Ovary (tissue), 3 donors: ENCODE results near the gene PLCL1.

Experiments used
- EP300 ChIP-seq: sonication (generic); formaldehyde crosslinking; IDR thresholded peaks from one replicate; pipeline ENCODE4 v1.6.1; 2017; ENCODE audit warnings: antibody characterized with exemption
- TF ChIP-seq, protein P1 (sequence below), 3 donors: fragments of 450-650 bp in 2 of 3; fragments of 200-600 bp in 1 of 3; IDR thresholded peaks; one replicate each; pipeline versions ENCODE4 v1.5.1 to v1.8.0; 2016 to 2022; ENCODE audit warnings: antibody characterized with exemption in 3 of 3, mild to moderate bottlenecking in 1 of 3
- donor health status: DM: no; HTN: no; CAD: no.

DNA sequence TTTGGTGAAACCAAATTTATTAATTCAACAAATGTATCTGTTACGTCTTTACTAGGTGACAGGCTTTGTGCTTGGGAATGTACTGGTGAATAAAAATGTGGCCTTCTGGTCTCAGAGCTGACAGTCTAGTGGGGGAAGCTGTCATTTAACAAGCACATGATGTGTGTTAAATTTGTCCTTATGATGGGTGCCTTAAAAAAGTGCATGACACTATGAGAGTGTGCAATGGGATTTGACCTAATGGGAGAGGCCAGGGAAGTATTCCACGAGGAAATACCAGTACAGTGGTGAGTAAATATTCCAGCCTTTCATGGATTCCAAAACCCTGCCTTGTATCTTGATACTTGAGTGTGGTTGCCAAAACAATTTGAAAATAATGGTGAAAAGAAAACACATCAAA is 308.9 kb downstream of the PLCL1 start:
- TF ChIP-seq, protein P1, sequence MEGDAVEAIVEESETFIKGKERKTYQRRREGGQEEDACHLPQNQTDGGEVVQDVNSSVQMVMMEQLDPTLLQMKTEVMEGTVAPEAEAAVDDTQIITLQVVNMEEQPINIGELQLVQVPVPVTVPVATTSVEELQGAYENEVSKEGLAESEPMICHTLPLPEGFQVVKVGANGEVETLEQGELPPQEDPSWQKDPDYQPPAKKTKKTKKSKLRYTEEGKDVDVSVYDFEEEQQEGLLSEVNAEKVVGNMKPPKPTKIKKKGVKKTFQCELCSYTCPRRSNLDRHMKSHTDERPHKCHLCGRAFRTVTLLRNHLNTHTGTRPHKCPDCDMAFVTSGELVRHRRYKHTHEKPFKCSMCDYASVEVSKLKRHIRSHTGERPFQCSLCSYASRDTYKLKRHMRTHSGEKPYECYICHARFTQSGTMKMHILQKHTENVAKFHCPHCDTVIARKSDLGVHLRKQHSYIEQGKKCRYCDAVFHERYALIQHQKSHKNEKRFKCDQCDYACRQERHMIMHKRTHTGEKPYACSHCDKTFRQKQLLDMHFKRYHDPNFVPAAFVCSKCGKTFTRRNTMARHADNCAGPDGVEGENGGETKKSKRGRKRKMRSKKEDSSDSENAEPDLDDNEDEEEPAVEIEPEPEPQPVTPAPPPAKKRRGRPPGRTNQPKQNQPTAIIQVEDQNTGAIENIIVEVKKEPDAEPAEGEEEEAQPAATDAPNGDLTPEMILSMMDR (IDR thresholded peaks at IDR 0.05), result no peak
- TF ChIP-seq EP300, result no peak
